ENCODE results near the gene MEAK7. TPM values are rescaled to one million over a fixed set of nuclear protein-coding genes. Genes with fewer than 3 reads are reported as not detected.

MEAK7 gene, protein sequence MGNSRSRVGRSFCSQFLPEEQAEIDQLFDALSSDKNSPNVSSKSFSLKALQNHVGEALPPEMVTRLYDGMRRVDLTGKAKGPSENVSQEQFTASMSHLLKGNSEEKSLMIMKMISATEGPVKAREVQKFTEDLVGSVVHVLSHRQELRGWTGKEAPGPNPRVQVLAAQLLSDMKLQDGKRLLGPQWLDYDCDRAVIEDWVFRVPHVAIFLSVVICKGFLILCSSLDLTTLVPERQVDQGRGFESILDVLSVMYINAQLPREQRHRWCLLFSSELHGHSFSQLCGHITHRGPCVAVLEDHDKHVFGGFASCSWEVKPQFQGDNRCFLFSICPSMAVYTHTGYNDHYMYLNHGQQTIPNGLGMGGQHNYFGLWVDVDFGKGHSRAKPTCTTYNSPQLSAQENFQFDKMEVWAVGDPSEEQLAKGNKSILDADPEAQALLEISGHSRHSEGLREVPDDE
- total RNA-seq, result 10 to 100 TPM; 20.3 to 29.1 (median 21.8) TPM

DNA sequence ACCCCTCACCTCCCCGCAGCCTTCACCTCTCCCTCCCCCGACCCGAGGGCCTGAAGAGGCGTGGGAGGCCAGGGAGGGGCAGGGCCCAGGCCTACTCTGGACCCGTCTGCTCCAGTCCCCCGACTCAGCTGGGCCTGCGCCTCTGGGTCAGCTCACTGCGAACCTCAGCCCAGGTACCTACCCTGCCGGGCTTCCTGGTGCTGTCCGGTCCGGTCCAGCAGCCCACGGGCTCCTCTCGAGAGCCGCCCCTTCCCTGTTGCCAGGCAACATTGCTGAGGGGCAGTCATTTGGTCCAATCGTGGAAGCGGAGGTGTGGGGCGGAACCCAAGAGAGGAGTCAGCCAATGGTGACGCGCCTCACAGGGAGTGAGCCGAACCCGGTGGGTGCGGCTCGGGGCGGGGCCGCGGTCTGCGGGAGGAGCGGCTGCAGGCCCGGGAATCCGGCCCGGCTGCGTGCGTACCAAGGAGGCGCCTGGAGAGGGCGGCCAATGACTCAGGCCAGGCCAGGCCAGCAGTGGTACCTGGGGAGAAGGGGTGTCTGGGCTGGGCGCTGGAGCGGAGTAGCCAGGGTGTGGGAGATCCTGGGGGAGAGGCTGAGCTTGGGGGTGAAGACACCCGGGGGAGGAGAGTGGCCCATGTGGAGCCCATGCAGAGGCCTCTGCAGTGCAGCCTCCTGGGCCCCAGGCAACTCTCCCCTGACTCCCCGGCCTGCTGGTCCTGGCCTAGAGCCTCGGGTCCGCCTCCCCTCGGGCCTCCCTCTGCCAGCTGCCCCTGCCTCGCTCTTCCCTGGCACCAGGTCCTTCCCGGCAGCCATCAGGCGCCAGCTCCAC, at the start of gene MEAK7:
MEAK7 (minus strand) TSS at position 240 of the 829 bp plus-strand sequence. CDS start 6,573 bp downstream, outside the sequence.
- Histone ChIP-seq H3K4me1 (peaks cover 14 to 31% (median 21%) of the 10 kb centered on the region in 4 donors), H3K4me3 (peak within 1 kb of the TSS; percentile 56 to 77 (median 62)), H3K27ac (peak within 1 kb of the TSS; percentile 84 to 88 (median 86)), H3K36me3 (no peaks in the 10 kb centered on the region), H3K27me3 (no peaks in the 10 kb centered on the region), H3K9me3 (no peaks in the 10 kb centered on the region)
- in situ Hi-C loops (cut with MboI; ENCODE audit: low pct_ligation_motif_present in 1 of 4, low pct_unique_long_range_greater_than_20kb in 1 of 4, low sequenced_read_pairs in 3 of 4), result loop anchor here in 2 of 4 donors (25.0 kb wide), 2 partner anchors 208 to 233 kb away; no protein-coding TSS in a partner anchor
- DNase-seq, result peak; percentile 99
- WGBS, 2 donors (ENCODE audit: low coverage in 1 of 2), result 2% methylated on average over 36 of the region's 45 CpGs; no CpG with 5 or more reads in 1 of the 2 donors
- peak; percentile 69 to 82 (median 75) for TF ChIP-seq POLR2AphosphoS5 (IDR thresholded peaks at IDR 0.05)
- TF ChIP-seq POLR2A (IDR thresholded peaks at IDR 0.05), result peak; percentile 69
- TF ChIP-seq, protein P1, sequence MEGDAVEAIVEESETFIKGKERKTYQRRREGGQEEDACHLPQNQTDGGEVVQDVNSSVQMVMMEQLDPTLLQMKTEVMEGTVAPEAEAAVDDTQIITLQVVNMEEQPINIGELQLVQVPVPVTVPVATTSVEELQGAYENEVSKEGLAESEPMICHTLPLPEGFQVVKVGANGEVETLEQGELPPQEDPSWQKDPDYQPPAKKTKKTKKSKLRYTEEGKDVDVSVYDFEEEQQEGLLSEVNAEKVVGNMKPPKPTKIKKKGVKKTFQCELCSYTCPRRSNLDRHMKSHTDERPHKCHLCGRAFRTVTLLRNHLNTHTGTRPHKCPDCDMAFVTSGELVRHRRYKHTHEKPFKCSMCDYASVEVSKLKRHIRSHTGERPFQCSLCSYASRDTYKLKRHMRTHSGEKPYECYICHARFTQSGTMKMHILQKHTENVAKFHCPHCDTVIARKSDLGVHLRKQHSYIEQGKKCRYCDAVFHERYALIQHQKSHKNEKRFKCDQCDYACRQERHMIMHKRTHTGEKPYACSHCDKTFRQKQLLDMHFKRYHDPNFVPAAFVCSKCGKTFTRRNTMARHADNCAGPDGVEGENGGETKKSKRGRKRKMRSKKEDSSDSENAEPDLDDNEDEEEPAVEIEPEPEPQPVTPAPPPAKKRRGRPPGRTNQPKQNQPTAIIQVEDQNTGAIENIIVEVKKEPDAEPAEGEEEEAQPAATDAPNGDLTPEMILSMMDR (IDR thresholded peaks at IDR 0.05), result peak in 1 of 5 experiments; percentile 26
- TF ChIP-seq EP300 (IDR thresholded peaks at IDR 0.05; ENCODE audit: low read depth), result no peak
- intact Hi-C loops (cut with DNase I; ENCODE audit: low total_unique reads), result no loop called here

DNA sequence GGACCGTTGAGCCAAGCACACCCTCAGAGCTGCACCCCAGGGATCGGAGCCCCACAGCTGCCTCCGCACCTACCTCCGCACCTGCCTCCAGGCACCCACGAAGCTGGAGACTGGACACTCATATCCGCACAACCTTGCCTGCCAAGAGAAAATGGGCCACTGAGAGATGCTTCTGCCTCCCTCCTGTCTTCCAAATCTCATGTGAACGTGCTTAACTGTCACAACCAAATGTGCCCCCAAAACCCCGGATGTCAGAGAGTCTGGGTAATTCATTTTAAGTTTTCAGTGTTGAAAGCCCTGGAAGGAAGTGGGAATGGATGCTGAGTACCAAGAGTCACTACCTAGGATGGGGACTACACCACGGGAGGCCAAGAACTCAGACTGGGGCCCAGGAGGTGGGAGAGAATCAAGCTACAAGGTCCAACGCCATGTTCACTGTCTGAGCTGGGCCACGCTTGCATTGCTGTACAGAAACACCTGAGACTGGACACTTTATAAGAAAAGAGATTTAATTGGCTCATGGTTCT, 49.5 kb upstream of the MEAK7 start:
- intact Hi-C loops (cut with DNase I; ENCODE audit: low total_unique reads), result no loop called here
- no peaks in the 10 kb centered on the region for H3K9me3 ChIP-seq
- peaks cover 0 to 3% (median 2%) of the 10 kb centered on the region in 4 donors for H3K4me1 ChIP-seq
- in situ Hi-C loops (cut with MboI; ENCODE audit: low pct_ligation_motif_present in 1 of 4, low pct_unique_long_range_greater_than_20kb in 1 of 4, low sequenced_read_pairs in 3 of 4), result no loop called here
- no peaks in the 10 kb centered on the region for H3K27me3 ChIP-seq
- no peak for DNase-seq
- H3K4me3 ChIP-seq, result no peak overlapping the region
- no peaks in the 10 kb centered on the region for H3K36me3 ChIP-seq
- TF ChIP-seq POLR2A (IDR thresholded peaks at IDR 0.05), result no peak
- TF ChIP-seq POLR2AphosphoS5 (IDR thresholded peaks at IDR 0.05), result no peak
- TF ChIP-seq, protein P1 (IDR thresholded peaks at IDR 0.05), result no peak
- TF ChIP-seq EP300 (IDR thresholded peaks at IDR 0.05; ENCODE audit: low read depth), result no peak
- H3K27ac ChIP-seq, result peak overlapping the region; percentile 0 to 42 (median 20)
- WGBS, 2 donors (ENCODE audit: low coverage in 1 of 2), result 83 to 88% methylated on average over 5 to 11 of the region's 11 CpGs

DNA sequence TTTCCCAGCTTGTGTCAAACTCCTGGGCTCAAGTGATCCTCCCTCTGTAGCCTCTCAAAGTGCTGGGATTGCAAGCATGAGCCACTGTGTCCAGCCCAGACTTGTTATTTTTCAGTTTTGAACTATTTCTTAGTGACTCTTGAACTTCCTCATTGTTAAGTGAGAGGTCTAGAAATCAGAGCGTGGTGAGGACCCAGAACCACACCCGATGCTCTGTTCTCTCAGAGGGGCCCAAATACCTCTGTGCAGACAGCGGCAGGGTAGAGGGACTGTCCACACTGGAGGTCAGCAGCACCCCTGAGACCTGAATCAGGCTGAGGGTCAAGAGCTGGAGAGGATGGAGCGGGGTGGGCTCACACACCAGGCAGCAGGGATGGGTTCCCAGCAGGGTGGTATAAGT, 47.7 kb upstream of the MEAK7 start:
- Histone ChIP-seq H3K4me3 (no peak overlapping the region), H3K9me3 (no peaks in the 10 kb centered on the region), H3K4me1 (no peaks in the 10 kb centered on the region), H3K36me3 (no peaks in the 10 kb centered on the region), H3K27me3 (no peaks in the 10 kb centered on the region), H3K27ac (no peak overlapping the region)
- intact Hi-C loops (cut with DNase I; ENCODE audit: low total_unique reads) (no loop called here), in situ Hi-C loops (cut with MboI; ENCODE audit: low pct_ligation_motif_present in 1 of 4, low pct_unique_long_range_greater_than_20kb in 1 of 4, low sequenced_read_pairs in 3 of 4) (no loop called here)
- TF ChIP-seq EP300 (IDR thresholded peaks at IDR 0.05; ENCODE audit: low read depth), result no peak
- TF ChIP-seq, protein P1 (IDR thresholded peaks at IDR 0.05), result no peak
- no peak for DNase-seq
- WGBS, 2 donors (ENCODE audit: low coverage in 1 of 2), result 65% methylated on average over 4 of the region's 4 CpGs; no CpG with 5 or more reads in 1 of the 2 donors

DNA sequence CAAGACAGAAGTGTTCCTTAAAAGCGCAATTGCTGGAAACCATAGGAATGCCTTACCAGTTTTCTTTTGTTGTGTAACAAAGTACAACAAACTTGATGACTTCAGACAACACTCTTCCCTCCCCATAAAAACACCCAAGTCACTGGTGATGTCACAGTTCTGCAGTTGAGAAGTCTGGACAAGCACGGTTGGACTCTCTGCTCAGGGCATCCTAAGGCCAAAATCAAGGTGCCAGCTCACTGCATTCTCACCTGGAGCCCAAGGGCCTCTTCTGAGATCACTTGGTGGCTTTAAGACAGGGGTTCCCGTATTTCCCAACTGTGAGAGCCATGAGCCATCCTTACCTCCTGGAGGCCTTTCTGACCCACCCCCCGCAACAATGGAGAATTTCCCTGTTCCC, 45.6 kb upstream of the MEAK7 start:
- in situ Hi-C loops (cut with MboI; ENCODE audit: low pct_ligation_motif_present in 1 of 4, low pct_unique_long_range_greater_than_20kb in 1 of 4, low sequenced_read_pairs in 3 of 4) (no loop called here), intact Hi-C loops (cut with DNase I; ENCODE audit: low total_unique reads) (no loop called here)
- no peaks in the 10 kb centered on the region for H3K36me3 ChIP-seq
- no peak overlapping the region for H3K4me3 ChIP-seq
- no peak for DNase-seq
- H3K27ac ChIP-seq, result peak overlapping the region in 2 of 4 donors; percentile 45 to 57
- no peaks in the 10 kb centered on the region for H3K4me1 ChIP-seq
- TF ChIP-seq EP300 (IDR thresholded peaks at IDR 0.05; ENCODE audit: low read depth), result no peak
- no peak for TF ChIP-seq POLR2AphosphoS5 (IDR thresholded peaks at IDR 0.05)
- TF ChIP-seq, protein P1 (IDR thresholded peaks at IDR 0.05), result no peak
- no peak for TF ChIP-seq POLR2A (IDR thresholded peaks at IDR 0.05)
- H3K27me3 ChIP-seq, result no peaks in the 10 kb centered on the region
- no peaks in the 10 kb centered on the region for H3K9me3 ChIP-seq
- 68 to 100% methylated on average over 1 to 4 of the region's 4 CpGs for WGBS, 2 donors (ENCODE audit: low coverage in 1 of 2)

Data from transverse colon (tissue), 4 donors.